Mucosa of descending colon (tissue), 3 donors: ENCODE data around the gene CDC25C. TPM values are rescaled to one million over a fixed set of nuclear protein-coding genes. Genes with fewer than 3 reads are reported as not detected.

Source experiments
- ATAC-seq: fragments of 200-7000 bp; cut with Tn5 transposase; one replicate; pipeline ENCODE4 v1.9.1; 2020; ENCODE audit warnings: mild to moderate bottlenecking, moderate library complexity
- DNase-seq, 3 donors: peaks; one replicate each; pipeline ENCODE4 v3.0.0-alpha.2; 2020
- H3K36me3 ChIP-seq: fragments of 200-600 bp; one replicate; pipeline ENCODE4 v1.8.0; 2021; ENCODE audit warnings: low read depth, mild to moderate bottlenecking
- H3K4me1 ChIP-seq: fragments of 200-600 bp; one replicate; pipeline ENCODE4 v1.8.0; 2021; ENCODE audit warnings: low read depth, mild to moderate bottlenecking
- H3K4me3 ChIP-seq: fragments of 200-600 bp; one replicate; pipeline ENCODE4 v1.8.0; 2021; ENCODE audit warnings: mild to moderate bottlenecking
- H3K9me3 ChIP-seq: fragments of 200-600 bp; one replicate; pipeline ENCODE4 v1.8.0; 2021; ENCODE audit warnings: mild to moderate bottlenecking
- intact Hi-C, 2 donors: fragments of 100-400 bp; cut with DNase I in 1 of 2; cut with micrococcal nuclease in 1 of 2; formaldehyde crosslinking; loops; one replicate each; pipeline versions ENCODE4 v1.11.0 to v1.11.1; 2022; cut with DNase I, micrococcal nuclease
- total RNA-seq, 3 donors: library from RNA; stranded (reverse); fragmentation: NEBNext Ultra II Directional in 2 of 3; extraction: Animal tissue kit (Norgen Biotek cat#: 25700) in 2 of 3; gene quantifications; one replicate each; pipeline versions ENCODE4 v1.2.1 to v1.2.4, GENCODE V29; 2021 to 2023
- TF ChIP-seq, protein P1 (sequence below): fragments of 200-600 bp; IDR thresholded peaks from one replicate; pipeline ENCODE4 v1.8.0; 2022; ENCODE audit warnings: antibody characterized with exemption, mild to moderate bottlenecking
- donor health status: DM: no; HTN: no; CAD: no; lungs with moderate emphysema.
- donor health status: DM: no; HTN: no; CAD: no.
- donor health status: DM: no; HTN: yes; CAD: no.

The CDC25C gene
- total RNA-seq, 3 donors from 2014 or later = 0.79 to 4.1 (median 1.3) TPM

DNA sequence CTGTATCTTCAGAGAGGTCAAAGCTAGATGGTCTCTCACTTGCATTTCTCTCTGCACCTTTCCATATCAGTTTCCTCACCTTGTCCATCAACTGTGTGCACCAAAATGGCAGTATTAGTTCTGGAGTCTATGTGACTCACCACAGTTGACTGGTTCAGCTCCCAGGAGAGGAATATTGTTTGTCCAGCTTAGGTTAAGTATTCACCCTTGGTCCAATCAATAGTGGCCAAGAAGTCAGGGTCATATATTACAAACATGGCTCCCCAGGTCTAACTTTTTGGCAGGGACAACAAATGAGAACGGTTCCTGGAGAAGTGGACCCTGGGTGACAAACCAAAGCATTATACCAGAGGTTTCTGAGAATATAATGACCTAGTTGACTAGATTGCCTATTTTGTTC is 93.6 kb downstream of the CDC25C start:
- no peak for ATAC-seq
- intact Hi-C loops = no loop called here
- TF ChIP-seq, protein P1, sequence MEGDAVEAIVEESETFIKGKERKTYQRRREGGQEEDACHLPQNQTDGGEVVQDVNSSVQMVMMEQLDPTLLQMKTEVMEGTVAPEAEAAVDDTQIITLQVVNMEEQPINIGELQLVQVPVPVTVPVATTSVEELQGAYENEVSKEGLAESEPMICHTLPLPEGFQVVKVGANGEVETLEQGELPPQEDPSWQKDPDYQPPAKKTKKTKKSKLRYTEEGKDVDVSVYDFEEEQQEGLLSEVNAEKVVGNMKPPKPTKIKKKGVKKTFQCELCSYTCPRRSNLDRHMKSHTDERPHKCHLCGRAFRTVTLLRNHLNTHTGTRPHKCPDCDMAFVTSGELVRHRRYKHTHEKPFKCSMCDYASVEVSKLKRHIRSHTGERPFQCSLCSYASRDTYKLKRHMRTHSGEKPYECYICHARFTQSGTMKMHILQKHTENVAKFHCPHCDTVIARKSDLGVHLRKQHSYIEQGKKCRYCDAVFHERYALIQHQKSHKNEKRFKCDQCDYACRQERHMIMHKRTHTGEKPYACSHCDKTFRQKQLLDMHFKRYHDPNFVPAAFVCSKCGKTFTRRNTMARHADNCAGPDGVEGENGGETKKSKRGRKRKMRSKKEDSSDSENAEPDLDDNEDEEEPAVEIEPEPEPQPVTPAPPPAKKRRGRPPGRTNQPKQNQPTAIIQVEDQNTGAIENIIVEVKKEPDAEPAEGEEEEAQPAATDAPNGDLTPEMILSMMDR = no peak

More for the DNA sequence above, 93.6 kb downstream of the CDC25C start:
- no peak for DNase-seq
- Histone ChIP-seq H3K9me3 (no peaks in the 10 kb centered on the region), H3K4me3 (no peak overlapping the region), H3K36me3 (no peaks in the 10 kb centered on the region), H3K4me1 (peaks cover 11% of the 10 kb centered on the region)

Other genes starting within 250 kb of the CDC25C start
- not detected for gene WNT8A, start 247.8 kb downstream of the CDC25C start, total RNA-seq
- gene NME5, start 192.4 kb downstream of the CDC25C start, total RNA-seq = 1 to 10 TPM in 2 of 3 donors, not detected in 1; 1.6 to 4.3 TPM
- 10 to 100 TPM; 42.6 to 58.5 (median 57.3) TPM for gene BRD8, start 153.2 kb downstream of the CDC25C start, total RNA-seq
- 10 to 100 TPM in 1 of 3 donors, 1 to 10 TPM in 2; 1.4 to 12.9 (median 2.8) TPM for gene KIF20A, start 152.7 kb downstream of the CDC25C start, total RNA-seq
- 10 to 100 TPM; 19.3 to 22.2 (median 21.9) TPM for gene CDC23, start 118.5 kb downstream of the CDC25C start, total RNA-seq
- gene GFRA3, start 57.2 kb downstream of the CDC25C start, total RNA-seq = 1 to 10 TPM in 2 of 3 donors, under 1 TPM in 1; 0.77 to 2.4 (median 1.1) TPM
- 10 to 100 TPM; 14.4 to 33.5 (median 14.5) TPM for gene FAM53C, start 6.5 kb upstream of the CDC25C start, total RNA-seq
- gene KDM3B, start 20.9 kb upstream of the CDC25C start, total RNA-seq = 10 to 100 TPM; 56.6 to 84.3 (median 71.7) TPM
- gene REEP2, start 107.3 kb upstream of the CDC25C start, total RNA-seq = 10 to 100 TPM in 1 of 3 donors, 1 to 10 TPM in 2; 1.0 to 16.3 (median 2.7) TPM
- 10 to 100 TPM; 16.8 to 90.0 (median 23.5) TPM for gene EGR1, start 133.7 kb upstream of the CDC25C start, total RNA-seq
- 100 to 1,000 TPM in 1 of 3 donors, 10 to 100 TPM in 2; 66.5 to 114 (median 85.7) TPM for gene ETF1, start 211.4 kb upstream of the CDC25C start, total RNA-seq
- gene HSPA9, start 243.6 kb upstream of the CDC25C start, total RNA-seq = 100 to 1,000 TPM; 170 to 182 (median 173) TPM